Measurements from ENCODE around the gene DHX29.
"Not testable (repeated sequence)": the region's sequence is repeated elsewhere in the genome, so short reads cannot be mapped to it uniquely, and the experiment has no call there.

Gene DHX29

GRCh38 chr5:55307383-55308253 lies at the start of gene DHX29, which contains the start of gene MTREX:
Gene DHX29, minus strand, starts transcription at chr5:55307694. Its CDS starts 121 bp downstream, at chr5:55307573.
Gene MTREX, plus strand, starts transcription at chr5:55307989. Its CDS starts 25 bp downstream, at chr5:55308014.
- DNase-seq (ENCODE audit: low read depth) = peak; percentile 58

GRCh38 chr5:55356896-55357295 lies 49.4 kb upstream of the DHX29 start:
- DNase-seq (ENCODE audit: low read depth) = no peak

GRCh38 chr5:55350754-55351153 lies 43.3 kb upstream of the DHX29 start:
- no peak for DNase-seq (ENCODE audit: low read depth)

- DNase-seq (ENCODE audit: low read depth) = no peak
Measured at GRCh38 chr5:55347786-55348185, 40.3 kb upstream of the DHX29 start.

GRCh38 chr5:55345327-55345726 lies 37.8 kb upstream of the DHX29 start:
- no peak for DNase-seq (ENCODE audit: low read depth)

- peak; percentile 24 for DNase-seq (ENCODE audit: low read depth)
Measured at GRCh38 chr5:55344392-55344992, 37.0 kb upstream of the DHX29 start.

GRCh38 chr5:55343609-55344008 lies 36.1 kb upstream of the DHX29 start:
- no peak for DNase-seq (ENCODE audit: low read depth)

GRCh38 chr5:55343107-55343506 lies 35.6 kb upstream of the DHX29 start:
- DNase-seq (ENCODE audit: low read depth) = no peak

GRCh38 chr5:55338810-55339243 lies 31.3 kb upstream of the DHX29 start:
- no peak for DNase-seq (ENCODE audit: low read depth)

GRCh38 chr5:55338092-55338613 lies 30.7 kb upstream of the DHX29 start:
- DNase-seq (ENCODE audit: low read depth) = no peak

GRCh38 chr5:55333811-55334210 lies 26.3 kb upstream of the DHX29 start:
- no peak for DNase-seq (ENCODE audit: low read depth)

- DNase-seq (ENCODE audit: low read depth) = no peak
Measured at GRCh38 chr5:55333017-55333416, 25.5 kb upstream of the DHX29 start.

GRCh38 chr5:55331321-55331720 lies 23.8 kb upstream of the DHX29 start:
- DNase-seq (ENCODE audit: low read depth) = no peak

GRCh38 chr5:55327281-55327680 lies 19.8 kb upstream of the DHX29 start:
- DNase-seq (ENCODE audit: low read depth) = no peak

- DNase-seq (ENCODE audit: low read depth) = no peak
Measured at GRCh38 chr5:55325621-55326020, 18.1 kb upstream of the DHX29 start.

- no peak for DNase-seq (ENCODE audit: low read depth)
Measured at GRCh38 chr5:55324815-55325418, 17.4 kb upstream of the DHX29 start.

GRCh38 chr5:55324006-55324405 lies 16.5 kb upstream of the DHX29 start:
- DNase-seq (ENCODE audit: low read depth) = no peak

- DNase-seq (ENCODE audit: low read depth) = no peak
Measured at GRCh38 chr5:55320571-55320970, 13.1 kb upstream of the DHX29 start.

- no peak for DNase-seq (ENCODE audit: low read depth)
Measured at GRCh38 chr5:55319491-55319890, 12.0 kb upstream of the DHX29 start.

GRCh38 chr5:55318237-55318636 lies 10.7 kb upstream of the DHX29 start:
- DNase-seq (ENCODE audit: low read depth) = not testable (repeated sequence)

GRCh38 chr5:55316837-55317236 lies 9.3 kb upstream of the DHX29 start:
- no peak for DNase-seq (ENCODE audit: low read depth)

- DNase-seq (ENCODE audit: low read depth) = no peak
Measured at GRCh38 chr5:55316289-55316688, 8.8 kb upstream of the DHX29 start.

All from CMK (cell line).